Adipocyte (in vitro differentiated cells): ENCODE data around the gene GADL1.

Source experiments
- DNase-seq: peaks from one replicate; pipeline ENCODE4 v3.0.0-alpha.2; 2015; ENCODE audit warnings: low read depth
- H3K27me3 ChIP-seq: replicated peaks from 2 replicates; pipeline ENCODE4 v1.7.0; 2013; ENCODE audit warnings: mild to moderate bottlenecking, low read length, moderate library complexity; ENCODE audit not compliant: control insufficient read depth, insufficient read depth
- H3K36me3 ChIP-seq: 2 replicates; pipeline ENCODE4 v1.7.0; 2013; ENCODE audit warnings: low read length, mild to moderate bottlenecking, moderate library complexity; ENCODE audit not compliant: control insufficient read depth, insufficient read depth, severe bottlenecking
- H3K4me1 ChIP-seq: 2 replicates; pipeline ENCODE4 v1.7.0; 2013; ENCODE audit warnings: mild to moderate bottlenecking, low read length, moderate library complexity; ENCODE audit not compliant: control insufficient read depth, insufficient read depth
- H3K4me3 ChIP-seq: 2 replicates; pipeline ENCODE4 v1.7.0; 2013; ENCODE audit warnings: mild to moderate bottlenecking, low read length, moderate library complexity
- H3K9ac ChIP-seq: 2 replicates; pipeline ENCODE4 v1.7.0; 2013; ENCODE audit warnings: mild to moderate bottlenecking, low read length, moderate library complexity
- H3K9me3 ChIP-seq: 2 replicates; pipeline ENCODE4 v1.7.0; 2013; ENCODE audit warnings: mild to moderate bottlenecking, low read length, moderate library complexity; ENCODE audit not compliant: control insufficient read depth

The GADL1 gene

DNA sequence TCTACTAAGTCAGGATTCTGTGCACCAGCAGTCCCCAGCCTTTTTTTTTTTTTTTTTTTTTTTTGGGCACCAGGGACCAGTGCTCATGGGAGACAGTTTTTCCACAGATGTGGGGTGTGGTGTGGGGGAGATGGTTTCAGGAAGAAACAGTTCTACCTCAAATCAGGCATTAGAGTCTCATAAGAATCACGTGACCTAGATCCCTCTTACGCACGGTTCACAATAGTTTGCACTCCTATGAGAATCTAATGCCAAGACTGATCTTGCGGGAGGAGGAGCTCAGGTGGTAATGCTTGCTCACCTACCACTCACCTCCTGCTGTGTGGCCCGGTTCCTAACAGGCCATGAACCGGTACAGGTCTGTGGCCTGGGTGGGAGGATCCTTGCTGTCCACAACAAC is 88.8 kb downstream of the GADL1 start:
- H3K36me3 ChIP-seq, result no peaks in the 10 kb centered on the region
- H3K27me3 ChIP-seq, result no peaks in the 10 kb centered on the region
- no peaks in the 10 kb centered on the region for H3K9me3 ChIP-seq
- DNase-seq, result no peak
- H3K4me3 ChIP-seq, result no peak overlapping the region
- H3K9ac ChIP-seq, result no peak overlapping the region
- peaks cover 12% of the 10 kb centered on the region for H3K4me1 ChIP-seq

DNA sequence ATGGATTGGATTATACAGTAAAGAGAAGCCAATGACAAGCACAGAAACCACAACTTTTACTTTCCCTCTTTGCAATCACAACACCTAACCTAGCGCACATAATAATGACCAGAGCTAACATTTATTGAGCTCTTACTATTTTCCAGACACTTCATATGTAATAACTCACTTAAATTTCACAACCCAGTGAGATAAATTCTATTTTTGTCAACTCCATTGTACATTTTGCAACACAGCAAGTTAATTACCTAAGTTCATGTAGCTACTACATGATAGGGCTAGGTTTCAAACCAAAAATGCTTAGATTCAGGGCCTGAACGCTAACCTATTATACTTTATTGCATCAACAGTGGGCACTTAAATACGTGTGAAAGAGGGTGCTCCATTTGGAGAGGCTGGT is 89.5 kb downstream of the GADL1 start:
- Histone ChIP-seq H3K4me1 (peaks cover 9% of the 10 kb centered on the region), H3K9ac (no peak overlapping the region), H3K36me3 (no peaks in the 10 kb centered on the region), H3K27me3 (no peaks in the 10 kb centered on the region), H3K4me3 (no peak overlapping the region), H3K9me3 (no peaks in the 10 kb centered on the region)
- no peak for DNase-seq

- DNase-seq, result no peak
- Histone ChIP-seq H3K9ac (no peak overlapping the region), H3K9me3 (no peaks in the 10 kb centered on the region), H3K36me3 (no peaks in the 10 kb centered on the region), H3K4me1 (no peaks in the 10 kb centered on the region), H3K27me3 (no peaks in the 10 kb centered on the region), H3K4me3 (no peak overlapping the region)
Measured at GRCh38 chr3:30795176-30795575, 99.3 kb downstream of the GADL1 start.

DNA sequence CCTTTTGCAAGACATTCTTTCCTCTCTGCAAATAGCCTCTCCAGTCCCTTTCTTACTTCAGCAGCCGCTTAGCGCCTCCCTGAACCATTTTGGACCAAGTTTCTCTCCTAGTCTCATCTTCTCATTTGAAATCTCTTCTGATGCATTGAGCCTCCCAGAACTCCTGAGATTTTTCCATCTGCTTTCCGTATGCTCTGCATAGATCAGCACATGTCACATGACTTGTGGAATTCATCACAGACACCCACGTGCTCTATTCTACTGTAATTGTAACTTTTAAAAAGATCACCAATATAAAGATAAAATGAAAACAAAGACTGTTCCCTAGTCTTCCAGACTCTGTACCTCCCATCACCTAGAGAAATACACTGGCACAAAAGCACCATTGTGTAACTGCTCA is 100.7 kb downstream of the GADL1 start:
- Histone ChIP-seq H3K9me3 (no peaks in the 10 kb centered on the region), H3K27me3 (no peaks in the 10 kb centered on the region), H3K4me1 (no peaks in the 10 kb centered on the region), H3K4me3 (no peak overlapping the region), H3K9ac (no peak overlapping the region), H3K36me3 (no peaks in the 10 kb centered on the region)
- no peak for DNase-seq

DNA sequence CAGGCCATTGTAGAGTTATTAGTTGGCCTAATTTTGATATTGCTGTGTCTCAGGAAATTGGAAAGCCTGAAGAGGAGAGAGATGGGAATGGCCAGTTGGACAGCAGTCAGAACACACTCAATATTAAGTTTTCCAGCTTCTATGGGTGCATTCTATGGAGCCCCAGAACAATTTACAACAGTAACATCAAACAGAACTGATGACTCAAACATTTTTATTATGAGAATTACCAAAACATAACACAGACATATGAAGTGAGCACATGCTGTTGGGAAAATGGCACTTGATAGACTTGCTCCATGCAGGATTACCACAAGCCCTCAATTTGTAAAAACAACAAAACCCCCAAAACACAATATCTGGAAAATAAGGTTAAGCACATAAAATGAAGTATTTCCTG is 104.3 kb downstream of the GADL1 start:
- Histone ChIP-seq H3K4me3 (no peak overlapping the region), H3K9ac (no peak overlapping the region), H3K36me3 (no peaks in the 10 kb centered on the region), H3K9me3 (no peaks in the 10 kb centered on the region), H3K4me1 (no peaks in the 10 kb centered on the region), H3K27me3 (no peaks in the 10 kb centered on the region)
- DNase-seq, result no peak

- Histone ChIP-seq H3K27me3 (no peaks in the 10 kb centered on the region), H3K4me1 (no peaks in the 10 kb centered on the region), H3K9me3 (no peaks in the 10 kb centered on the region), H3K4me3 (no peak overlapping the region), H3K36me3 (no peaks in the 10 kb centered on the region), H3K9ac (no peak overlapping the region)
- no peak for DNase-seq
Measured at GRCh38 chr3:30786365-30786764, 108.1 kb downstream of the GADL1 start.

DNA sequence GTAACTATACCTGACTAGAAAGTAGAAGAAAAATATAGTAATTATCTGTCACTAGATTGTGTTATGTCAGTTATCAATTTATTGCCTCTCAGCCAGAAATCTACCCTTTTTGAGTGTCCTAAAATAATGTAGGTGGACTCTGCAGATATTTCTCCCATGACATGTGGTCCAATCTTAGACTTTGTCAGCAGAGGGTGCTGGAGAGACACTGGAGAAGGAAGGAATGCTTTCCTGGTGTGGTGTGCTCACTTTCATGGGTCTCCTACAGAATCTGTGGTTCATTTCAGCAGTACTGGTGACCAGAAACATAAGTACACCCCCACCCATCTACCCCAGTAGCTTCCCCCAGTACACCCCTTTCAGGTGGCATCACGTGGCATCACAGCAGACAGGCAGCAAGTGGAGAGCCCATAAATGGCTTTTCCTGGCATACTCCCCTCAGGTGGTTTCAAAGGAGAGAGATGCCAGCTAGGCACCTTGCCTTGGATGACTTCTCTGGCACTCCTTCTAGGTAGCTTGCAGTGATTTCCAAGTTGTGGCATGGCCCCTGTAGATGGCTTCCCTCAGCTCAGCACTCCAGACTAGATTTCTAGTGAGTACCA is 114.7 kb downstream of the GADL1 start:
- DNase-seq, result peak; percentile 47
- Histone ChIP-seq H3K9ac (no peak overlapping the region), H3K4me3 (no peak overlapping the region), H3K9me3 (no peaks in the 10 kb centered on the region), H3K36me3 (no peaks in the 10 kb centered on the region), H3K4me1 (no peaks in the 10 kb centered on the region), H3K27me3 (no peaks in the 10 kb centered on the region)

GRCh38 chr3:30778933-30779332 is 115.5 kb downstream of the GADL1 start:
- H3K9ac ChIP-seq, result no peak overlapping the region
- no peaks in the 10 kb centered on the region for H3K36me3 ChIP-seq
- no peaks in the 10 kb centered on the region for H3K4me1 ChIP-seq
- H3K27me3 ChIP-seq, result no peaks in the 10 kb centered on the region
- DNase-seq, result no peak
- H3K4me3 ChIP-seq, result no peak overlapping the region
- H3K9me3 ChIP-seq, result no peaks in the 10 kb centered on the region

GRCh38 chr3:30777426-30778113 is 116.9 kb downstream of the GADL1 start:
- Histone ChIP-seq H3K36me3 (no peaks in the 10 kb centered on the region), H3K27me3 (no peaks in the 10 kb centered on the region), H3K4me1 (no peaks in the 10 kb centered on the region), H3K9ac (no peak overlapping the region), H3K9me3 (no peaks in the 10 kb centered on the region), H3K4me3 (no peak overlapping the region)
- DNase-seq, result no peak

DNA sequence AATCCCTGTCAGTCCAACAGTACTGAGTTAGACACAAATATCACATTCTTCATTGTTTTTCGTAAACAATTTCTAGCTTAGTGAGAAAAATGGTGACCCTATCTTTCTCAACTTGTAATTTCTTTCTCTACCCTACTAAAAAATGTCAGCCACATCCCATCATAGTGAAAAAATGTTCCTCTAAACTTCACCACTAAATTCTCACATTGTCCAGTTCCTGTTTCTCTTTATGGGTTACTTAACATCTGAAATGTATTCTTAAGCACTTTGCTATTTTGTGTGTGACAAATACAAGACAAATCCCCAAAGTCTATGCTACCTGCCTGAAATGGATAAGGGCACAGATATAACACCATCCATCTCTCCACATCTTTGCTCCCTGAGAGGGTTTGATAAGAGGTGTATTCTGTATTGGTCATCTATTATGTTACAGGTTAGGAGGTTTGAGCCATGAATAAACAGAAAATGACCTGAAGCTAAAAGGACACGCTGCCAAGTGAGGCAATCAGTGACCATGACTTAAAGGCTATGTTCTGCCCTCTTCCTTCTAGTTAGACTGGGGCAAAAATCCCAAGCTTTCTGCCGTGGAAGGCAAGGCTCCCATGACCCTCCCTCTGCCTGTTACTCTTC is 118.2 kb downstream of the GADL1 start:
- H3K9me3 ChIP-seq, result no peaks in the 10 kb centered on the region
- no peak for DNase-seq
- H3K36me3 ChIP-seq, result no peaks in the 10 kb centered on the region
- H3K4me1 ChIP-seq, result no peaks in the 10 kb centered on the region
- no peak overlapping the region for H3K4me3 ChIP-seq
- no peak overlapping the region for H3K9ac ChIP-seq
- no peaks in the 10 kb centered on the region for H3K27me3 ChIP-seq

DNA sequence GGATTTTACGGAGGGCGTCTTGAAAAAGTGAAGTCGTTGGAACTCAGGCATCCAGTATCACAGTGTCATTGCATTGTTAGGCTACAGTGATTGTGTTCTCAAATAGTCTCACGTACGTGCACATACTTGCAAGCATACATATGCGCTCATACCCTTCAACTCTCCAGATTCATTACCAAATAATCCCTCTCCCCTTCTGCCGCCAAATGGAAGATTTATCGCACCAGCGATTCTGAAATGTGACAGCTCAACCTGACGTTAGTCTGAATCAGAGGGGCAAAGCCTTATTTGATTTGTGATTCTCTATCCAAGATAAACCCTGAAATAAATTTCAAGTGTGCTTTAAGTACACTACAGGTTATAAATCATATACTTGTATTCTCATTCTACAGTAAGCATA is 119.4 kb downstream of the GADL1 start:
- Histone ChIP-seq H3K9ac (no peak overlapping the region), H3K9me3 (no peaks in the 10 kb centered on the region), H3K36me3 (no peaks in the 10 kb centered on the region), H3K27me3 (no peaks in the 10 kb centered on the region), H3K4me1 (peaks cover 9% of the 10 kb centered on the region), H3K4me3 (no peak overlapping the region)
- no peak for DNase-seq
